Omental fat pad (tissue), 4 donors: Measurements from ENCODE around the gene IFT43. TPM values are rescaled to one million over a fixed set of nuclear protein-coding genes. Genes with fewer than 3 reads are reported as not detected.

Source experiments
- ATAC-seq: fragments of 150-250 bp; one replicate; pipeline ENCODE4 v1.9.1; 2016; ENCODE audit warnings: mild to moderate bottlenecking, moderate library complexity; ENCODE audit not compliant: low FRiP score
- DNase-seq: peaks from one replicate; pipeline ENCODE4 v3.0.0-alpha.2; 2019; ENCODE audit warnings: low spot score
- CTCF ChIP-seq, 3 donors: fragments of 450-650 bp; IDR thresholded peaks; one replicate each; pipeline ENCODE4 v1.5.1; 2016 to 2017; ENCODE audit warnings: antibody characterized with exemption in 3 of 3, mild to moderate bottlenecking in 3 of 3, moderate library complexity in 2 of 3
- total RNA-seq, 4 donors: library from RNA; depleted of rRNA; stranded (reverse); fragments of >200 nt; gene quantifications; one replicate each; pipeline ENCODE4 v1.1.0, GENCODE V29; 2016

Gene IFT43
- total RNA-seq, 4 donors from 2014 or later: 28.7 to 38.8 (median 32.4) TPM

GRCh38 chr14:76011930-76012329 lies 26.4 kb downstream of the IFT43 start:
- ATAC-seq (no peak), DNase-seq (no peak)
- TF ChIP-seq CTCF (IDR thresholded peaks at IDR 0.05): no peak

- TF ChIP-seq CTCF (IDR thresholded peaks at IDR 0.05): no peak
- DNase-seq (no peak), ATAC-seq (peak; percentile 90)
Measured at GRCh38 chr14:76012354-76012753, 26.8 kb downstream of the IFT43 start.

- TF ChIP-seq CTCF (IDR thresholded peaks at IDR 0.05): no peak
- ATAC-seq (no peak), DNase-seq (no peak)
Measured at GRCh38 chr14:76015191-76015590, 29.6 kb downstream of the IFT43 start.

- ATAC-seq: no peak
- TF ChIP-seq CTCF (IDR thresholded peaks at IDR 0.05): no peak
Measured at GRCh38 chr14:76015668-76016067, 30.1 kb downstream of the IFT43 start.

GRCh38 chr14:76019676-76020075 lies 34.1 kb downstream of the IFT43 start:
- ATAC-seq (no peak), DNase-seq (no peak)
- no peak for TF ChIP-seq CTCF (IDR thresholded peaks at IDR 0.05)

More at GRCh38 chr14:76015668-76016067, 30.1 kb downstream of the IFT43 start:
- DNase-seq: no peak

GRCh38 chr14:76022991-76023390 lies 37.4 kb downstream of the IFT43 start:
- DNase-seq (no peak), ATAC-seq (no peak)
- TF ChIP-seq CTCF (IDR thresholded peaks at IDR 0.05): no peak

GRCh38 chr14:76023757-76024156 lies 38.2 kb downstream of the IFT43 start:
- no peak for TF ChIP-seq CTCF (IDR thresholded peaks at IDR 0.05)
- no peak for ATAC-seq
- DNase-seq: no peak
